ENCODE measurements around the gene FBXW10B. TPM values are rescaled to one million over a fixed set of nuclear protein-coding genes. Genes with fewer than 3 reads are reported as not detected.
"Not testable (repeated sequence)": the region's sequence is repeated elsewhere in the genome, so short reads cannot be mapped to it uniquely, and the experiment has no call there.

Gene FBXW10B
- total and polyA plus RNA-seq, 5 donors, result 0.40 to 1.1 (median 0.60) TPM

DNA sequence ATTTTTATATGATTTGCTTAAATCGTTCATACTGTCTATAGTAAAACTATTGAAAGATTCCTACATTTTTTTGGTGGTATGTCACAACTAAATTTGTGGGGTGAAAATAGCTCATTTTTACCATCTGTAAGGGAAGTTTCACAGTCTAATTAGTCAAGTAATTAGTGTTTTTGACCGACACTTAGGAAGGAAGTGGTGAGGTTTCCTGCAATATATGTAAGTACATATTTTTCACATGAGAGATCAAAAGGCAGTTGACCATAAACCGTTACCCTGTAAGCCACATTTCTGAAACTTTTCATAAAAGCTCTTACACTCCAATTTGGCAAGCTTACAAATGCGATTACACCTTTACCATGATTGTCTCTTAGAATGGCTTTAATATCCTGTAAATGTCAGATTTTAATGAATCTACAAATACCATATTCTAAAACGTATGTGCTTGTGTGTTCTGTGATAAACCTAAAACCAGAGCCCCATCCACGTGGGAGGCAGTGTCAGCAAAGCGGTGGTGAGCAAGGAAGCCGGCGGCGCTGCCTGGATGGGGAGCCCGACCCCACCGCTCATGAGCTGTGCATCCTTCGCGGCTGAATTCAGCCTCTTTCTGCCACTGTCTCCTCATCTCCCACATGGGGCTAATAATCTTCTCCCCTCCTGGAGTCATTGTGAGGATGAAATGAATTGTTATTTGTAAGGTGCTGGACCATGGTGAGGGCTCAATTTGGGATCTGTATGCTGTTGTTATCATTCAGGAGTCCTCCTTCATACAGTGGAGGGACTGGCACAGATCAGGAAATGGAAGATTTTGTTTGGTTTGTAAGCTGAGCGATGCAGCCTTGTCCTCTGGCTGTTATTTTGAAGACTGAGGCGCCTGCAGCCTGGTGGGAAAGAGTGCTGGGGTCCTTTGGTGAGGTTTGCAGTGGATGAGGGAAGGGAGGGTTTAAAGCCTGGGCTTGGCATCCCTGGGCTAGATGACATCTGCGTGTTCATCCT is 29.7 kb downstream of the FBXW10B start:
- H3K27ac ChIP-seq (ENCODE audit: low read length); H3K9me3 ChIP-seq (ENCODE audit: control insufficient read depth, low read length); H3K4me3 ChIP-seq (ENCODE audit: low read length); intact Hi-C loops (cut with DNase I); H3K4me1 ChIP-seq (ENCODE audit: control insufficient read depth, insufficient read depth, low read length); DNase-seq; ATAC-seq; H3K27me3 ChIP-seq (ENCODE audit: control insufficient read depth, insufficient read depth): not testable (repeated sequence)
- WGBS, result 77% methylated on average over 13 of the region's 17 CpGs

GRCh38 chr17:15588017-15588416 is 31.5 kb downstream of the FBXW10B start:
- H3K4me1 ChIP-seq (ENCODE audit: control insufficient read depth, insufficient read depth, low read length); DNase-seq; H3K9me3 ChIP-seq (ENCODE audit: control insufficient read depth, low read length); H3K4me3 ChIP-seq (ENCODE audit: low read length); ATAC-seq; H3K27me3 ChIP-seq (ENCODE audit: control insufficient read depth, insufficient read depth); intact Hi-C loops (cut with DNase I); H3K27ac ChIP-seq (ENCODE audit: low read length): not testable (repeated sequence)
- WGBS, result 94% methylated on average over 8 of the region's 8 CpGs

DNA sequence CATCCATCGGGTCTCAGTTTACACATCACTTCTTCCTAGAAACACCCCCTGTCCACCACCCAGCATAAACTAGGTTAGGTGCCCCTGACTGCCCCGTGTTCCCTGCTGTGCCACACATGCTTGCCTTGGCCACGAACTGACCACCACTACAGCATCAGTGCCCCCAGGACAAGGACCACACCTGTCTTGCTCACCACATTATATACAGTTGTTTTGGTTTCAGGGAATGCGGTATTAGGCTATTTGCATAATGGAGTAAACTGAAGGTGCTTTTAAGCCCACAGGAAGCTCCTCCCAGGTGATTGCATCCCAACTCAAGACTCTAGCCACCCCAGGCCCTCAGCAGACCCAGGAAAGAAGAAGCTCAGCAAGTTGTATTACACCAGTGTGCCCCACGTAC is 36.2 kb downstream of the FBXW10B start:
- H3K9me3 ChIP-seq (ENCODE audit: control insufficient read depth, low read length); H3K27ac ChIP-seq (ENCODE audit: low read length); H3K27me3 ChIP-seq (ENCODE audit: control insufficient read depth, insufficient read depth); ATAC-seq; H3K4me1 ChIP-seq (ENCODE audit: control insufficient read depth, insufficient read depth, low read length); intact Hi-C loops (cut with DNase I); DNase-seq; H3K4me3 ChIP-seq (ENCODE audit: low read length): not testable (repeated sequence)
- WGBS, result 85% methylated on average over 3 of the region's 5 CpGs

- ATAC-seq; DNase-seq; H3K9me3 ChIP-seq (ENCODE audit: control insufficient read depth, low read length); intact Hi-C loops (cut with DNase I); H3K4me1 ChIP-seq (ENCODE audit: control insufficient read depth, insufficient read depth, low read length); H3K27ac ChIP-seq (ENCODE audit: low read length); H3K27me3 ChIP-seq (ENCODE audit: control insufficient read depth, insufficient read depth); H3K4me3 ChIP-seq (ENCODE audit: low read length): not testable (repeated sequence)
- WGBS, result 100% methylated on average over 3 of the region's 4 CpGs
Measured at GRCh38 chr17:15581462-15581861, 38.0 kb downstream of the FBXW10B start.

DNA sequence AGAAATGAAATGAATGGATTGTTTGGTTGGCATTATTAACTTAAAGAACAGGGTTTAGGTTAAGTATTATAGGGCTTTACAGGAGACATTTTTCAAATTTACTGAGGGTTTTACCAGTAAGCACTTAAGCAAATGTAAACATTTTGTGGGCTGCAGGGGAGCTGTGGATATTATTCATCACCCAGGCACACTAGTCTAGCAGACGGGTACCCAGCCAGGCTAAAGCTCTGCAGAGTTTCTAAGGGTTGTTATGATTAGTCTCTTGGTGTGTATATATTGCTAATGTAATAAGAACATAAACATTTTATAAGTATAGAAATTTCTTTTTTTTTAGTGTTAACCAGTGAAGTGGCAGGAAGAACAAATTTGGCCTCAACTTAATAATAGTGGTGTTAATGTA is 42.7 kb downstream of the FBXW10B start:
- ATAC-seq; intact Hi-C loops (cut with DNase I); H3K27me3 ChIP-seq (ENCODE audit: control insufficient read depth, insufficient read depth); H3K4me1 ChIP-seq (ENCODE audit: control insufficient read depth, insufficient read depth, low read length); H3K27ac ChIP-seq (ENCODE audit: low read length); H3K4me3 ChIP-seq (ENCODE audit: low read length); DNase-seq; H3K9me3 ChIP-seq (ENCODE audit: control insufficient read depth, low read length): not testable (repeated sequence)
- no CpG with 5 or more reads among the region's 1 CpG for WGBS

DNA sequence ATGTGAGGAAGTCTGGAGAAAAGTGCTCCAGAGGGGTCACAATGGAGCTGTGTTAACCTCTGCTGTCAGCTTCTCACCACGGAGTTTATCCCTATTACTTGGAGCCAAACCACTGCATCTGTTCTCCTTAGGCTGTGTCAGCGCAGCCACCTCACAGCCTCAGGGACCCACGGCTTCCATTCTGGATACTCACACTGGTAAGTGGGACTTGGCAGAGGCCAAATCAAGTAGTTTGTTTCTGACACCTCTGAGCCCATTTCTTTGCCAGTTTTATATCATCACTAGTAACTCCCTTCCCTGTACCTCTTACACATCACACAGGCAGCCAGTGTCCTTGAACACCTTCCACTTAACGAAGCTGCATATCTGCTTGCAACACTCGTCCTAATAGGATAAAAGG is 44.8 kb downstream of the FBXW10B start:
- H3K27ac ChIP-seq (ENCODE audit: low read length); H3K4me3 ChIP-seq (ENCODE audit: low read length); intact Hi-C loops (cut with DNase I); H3K4me1 ChIP-seq (ENCODE audit: control insufficient read depth, insufficient read depth, low read length); H3K27me3 ChIP-seq (ENCODE audit: control insufficient read depth, insufficient read depth); H3K9me3 ChIP-seq (ENCODE audit: control insufficient read depth, low read length): not testable (repeated sequence)
- DNase-seq (peak in 1 of 3 donors; percentile 16), ATAC-seq (peak; percentile 75 to 87)
- 63% methylated on average over 2 of the region's 5 CpGs for WGBS

DNA sequence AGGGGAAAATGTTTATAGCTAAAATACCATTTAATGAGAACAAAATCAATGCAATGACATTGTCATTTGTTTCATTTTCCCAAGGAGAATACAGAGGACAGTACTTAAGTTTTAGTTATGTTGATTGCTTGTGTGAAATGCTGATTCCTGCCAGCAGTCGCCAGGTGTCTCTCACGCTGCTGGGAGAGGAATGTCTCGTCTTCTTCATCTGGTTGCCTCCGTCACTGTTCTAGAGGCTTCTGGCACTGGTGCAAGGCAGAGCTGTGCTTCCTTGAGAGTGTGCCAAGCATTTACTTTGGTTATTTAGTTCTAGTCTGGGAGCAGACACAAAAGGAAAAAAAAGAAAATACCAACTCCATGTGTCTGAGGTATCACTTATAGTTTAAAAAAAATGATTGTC is 45.6 kb downstream of the FBXW10B start:
- DNase-seq; H3K27ac ChIP-seq (ENCODE audit: low read length); H3K9me3 ChIP-seq (ENCODE audit: control insufficient read depth, low read length); ATAC-seq; intact Hi-C loops (cut with DNase I); H3K4me3 ChIP-seq (ENCODE audit: low read length); H3K4me1 ChIP-seq (ENCODE audit: control insufficient read depth, insufficient read depth, low read length); H3K27me3 ChIP-seq (ENCODE audit: control insufficient read depth, insufficient read depth): not testable (repeated sequence)
- WGBS, result 21% methylated on average over 4 of the region's 4 CpGs

Other genes starting within 250 kb of the FBXW10B start
- 1 to 10 TPM; 1.4 to 3.6 (median 2.3) TPM for gene CDRT4, start 152.1 kb downstream of the FBXW10B start, total RNA-seq
- gene CDRT4, start 152.1 kb downstream of the FBXW10B start, polyA plus RNA-seq, result 2.7 TPM
- 1 to 10 TPM; 5.4 to 9.0 (median 6.8) TPM for gene TVP23C, start 56.2 kb downstream of the FBXW10B start, total RNA-seq
- gene TVP23C, start 56.2 kb downstream of the FBXW10B start, polyA plus RNA-seq, result 3.5 TPM
- 10 to 100 TPM; 19.6 to 42.0 (median 33.0) TPM for gene TRIM16, start 64.6 kb upstream of the FBXW10B start, total RNA-seq
- gene TRIM16, start 64.6 kb upstream of the FBXW10B start, polyA plus RNA-seq, result 17.9 TPM
- 10 to 100 TPM; 17.0 to 25.4 (median 19.4) TPM for gene ZNF286A, start 80.0 kb upstream of the FBXW10B start, total RNA-seq
- gene ZNF286A, start 80.0 kb upstream of the FBXW10B start, polyA plus RNA-seq, result 13.0 TPM
- not detected for gene TBC1D26, start 112.6 kb upstream of the FBXW10B start, total RNA-seq
- gene TBC1D26, start 112.6 kb upstream of the FBXW10B start, polyA plus RNA-seq, result not detected